ENCODE results near the gene SHROOM2. TPM values are rescaled to one million over a fixed set of nuclear protein-coding genes. Genes with fewer than 3 reads are reported as not detected.
"Not testable (repeated sequence)": the region's sequence is repeated elsewhere in the genome, so short reads cannot be mapped to it uniquely, and the experiment has no call there.

The SHROOM2 gene
- total RNA-seq, 1 donor from 2014 or later, result 6.9 TPM

- DNase-seq (ENCODE audit: low read depth, low spot score), result no peak
Observed at GRCh38 chrX:9781941-9782340, 4.3 kb upstream of the SHROOM2 start.

- DNase-seq (ENCODE audit: low read depth, low spot score), result no peak
Observed at GRCh38 chrX:9784332-9784731, 1.9 kb upstream of the SHROOM2 start.

DNA sequence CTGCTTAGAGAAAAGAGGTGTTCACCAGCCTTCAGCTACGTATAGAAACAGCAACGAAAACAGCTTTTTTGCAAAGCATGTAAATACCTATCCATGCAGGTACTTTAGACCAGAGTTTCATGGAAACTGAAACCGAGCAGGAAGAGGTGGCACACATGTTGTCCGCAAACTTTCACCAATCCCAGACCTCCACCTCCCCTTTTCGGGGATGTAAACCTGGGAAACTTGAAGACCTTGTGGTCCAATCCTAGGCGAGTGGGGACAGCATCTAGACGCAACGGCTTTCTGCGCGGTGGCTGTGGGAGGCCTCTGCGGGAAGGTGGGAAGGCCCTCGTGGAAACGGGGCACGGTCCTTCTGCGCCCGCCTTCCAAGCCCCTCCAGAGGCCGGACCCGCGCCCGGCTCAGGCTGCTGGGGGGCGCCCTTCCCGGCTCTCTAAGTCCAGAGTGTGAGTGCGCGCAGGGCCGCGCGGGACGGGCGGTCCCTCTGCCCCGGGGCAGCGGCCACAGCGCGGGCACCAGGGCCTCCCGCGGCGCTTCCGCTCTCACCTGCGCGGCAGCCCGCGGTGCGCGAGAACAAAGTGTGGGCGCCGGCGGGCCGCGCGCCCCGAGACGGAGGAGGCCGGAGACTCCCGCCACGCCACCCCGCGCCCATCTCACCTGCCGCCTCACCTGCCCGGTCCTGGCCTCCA lies 830 bp upstream of the SHROOM2 start:
- DNase-seq (ENCODE audit: low read depth, low spot score), result no peak

DNA sequence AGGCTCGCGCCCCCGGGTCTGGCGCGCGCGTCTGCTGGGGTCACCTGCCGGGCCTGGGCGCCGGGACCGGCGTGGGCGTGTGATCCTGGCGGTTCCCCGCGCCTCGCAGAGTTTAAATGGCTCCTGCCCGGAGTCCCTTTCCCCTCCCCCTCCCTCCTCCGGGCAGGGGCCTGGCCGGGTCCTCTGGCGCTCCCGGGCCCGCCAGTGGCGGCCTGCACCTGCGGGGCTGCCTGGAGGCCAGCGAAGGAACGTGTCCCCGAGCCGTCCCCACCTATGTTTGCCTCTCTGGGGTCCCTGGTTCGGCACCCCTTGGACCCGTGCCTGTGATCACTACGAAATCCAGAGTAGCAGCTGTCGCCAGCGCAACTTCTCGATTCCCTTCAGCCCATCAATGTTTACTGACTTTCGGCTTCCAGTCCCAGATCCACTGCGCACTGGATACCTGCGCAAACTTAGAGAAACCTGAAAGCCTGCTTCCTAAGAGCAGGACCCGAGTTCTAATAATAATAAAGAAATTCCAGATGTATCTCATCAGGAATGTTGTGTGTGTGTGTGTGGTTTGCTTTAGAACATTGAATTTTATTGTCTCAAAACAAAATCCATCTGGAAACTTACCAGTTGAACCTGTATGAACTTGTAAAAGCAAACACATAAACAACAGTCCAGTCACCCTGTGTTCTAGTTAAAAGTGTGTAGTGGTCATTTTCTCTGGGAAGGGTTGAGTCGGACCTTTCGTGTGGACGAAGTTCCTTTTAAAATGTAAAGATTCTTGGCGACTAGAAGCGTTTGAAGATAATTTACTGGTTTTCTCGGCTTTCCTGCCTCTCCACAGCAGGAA lies 788 bp downstream of the SHROOM2 start:
- DNase-seq (ENCODE audit: low read depth, low spot score), result no peak

DNA sequence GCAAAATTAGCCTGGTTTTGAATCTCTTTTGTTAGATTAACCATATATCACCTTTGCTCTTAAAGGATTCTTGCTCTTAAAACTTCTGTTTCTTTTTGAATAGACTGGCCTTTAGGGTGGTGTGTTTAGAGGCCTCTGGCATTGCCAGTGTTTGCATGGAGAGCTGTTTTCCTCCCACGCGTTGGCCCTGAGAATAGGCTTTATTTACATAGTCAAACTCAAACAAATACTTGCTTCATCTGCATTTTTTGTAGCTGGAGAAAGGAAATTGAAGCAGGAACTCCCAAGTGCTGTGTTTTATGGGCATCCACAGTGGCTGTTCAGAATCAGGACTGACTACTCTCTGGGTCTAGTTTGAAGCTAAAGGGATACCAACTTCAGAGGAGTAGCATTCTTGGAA lies 2.7 kb downstream of the SHROOM2 start:
- DNase-seq (ENCODE audit: low read depth, low spot score), result no peak

GRCh38 chrX:9789555-9789954 lies 3.3 kb downstream of the SHROOM2 start:
- DNase-seq (ENCODE audit: low read depth, low spot score), result no peak

DNA sequence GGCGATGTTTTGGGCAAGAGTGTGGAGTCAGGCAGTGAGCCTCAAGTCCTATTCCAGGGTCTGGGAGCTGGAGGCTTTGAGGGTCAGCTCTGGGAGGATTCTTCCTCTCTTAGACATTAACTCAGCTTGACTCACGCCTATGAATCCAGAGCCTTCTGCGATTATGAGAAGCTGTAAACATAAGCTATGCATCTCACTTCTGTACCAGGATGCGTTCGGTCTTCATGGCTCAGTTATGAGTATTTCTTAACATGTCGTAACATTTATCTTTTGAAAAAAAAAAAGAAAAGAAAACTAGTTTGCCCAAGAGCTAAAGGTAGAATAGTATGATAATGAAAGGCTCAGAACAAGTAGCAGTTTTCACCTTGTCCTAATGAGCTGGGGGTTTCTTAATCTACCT lies 4.6 kb downstream of the SHROOM2 start:
- no peak for DNase-seq (ENCODE audit: low read depth, low spot score)

GRCh38 chrX:9794495-9794894 lies 8.3 kb downstream of the SHROOM2 start:
- DNase-seq (ENCODE audit: low read depth, low spot score), result no peak

- no peak for DNase-seq (ENCODE audit: low read depth, low spot score)
Observed at GRCh38 chrX:9797384-9798360, 11.4 kb downstream of the SHROOM2 start.

GRCh38 chrX:9802737-9803136 lies 16.5 kb downstream of the SHROOM2 start:
- no peak for DNase-seq (ENCODE audit: low read depth, low spot score)

- no peak for DNase-seq (ENCODE audit: low read depth, low spot score)
Observed at GRCh38 chrX:9804444-9804843, 18.2 kb downstream of the SHROOM2 start.

GRCh38 chrX:9805956-9806355 lies 19.7 kb downstream of the SHROOM2 start:
- no peak for DNase-seq (ENCODE audit: low read depth, low spot score)

GRCh38 chrX:9807355-9808182 lies 21.3 kb downstream of the SHROOM2 start:
- DNase-seq (ENCODE audit: low read depth, low spot score), result no peak

DNA sequence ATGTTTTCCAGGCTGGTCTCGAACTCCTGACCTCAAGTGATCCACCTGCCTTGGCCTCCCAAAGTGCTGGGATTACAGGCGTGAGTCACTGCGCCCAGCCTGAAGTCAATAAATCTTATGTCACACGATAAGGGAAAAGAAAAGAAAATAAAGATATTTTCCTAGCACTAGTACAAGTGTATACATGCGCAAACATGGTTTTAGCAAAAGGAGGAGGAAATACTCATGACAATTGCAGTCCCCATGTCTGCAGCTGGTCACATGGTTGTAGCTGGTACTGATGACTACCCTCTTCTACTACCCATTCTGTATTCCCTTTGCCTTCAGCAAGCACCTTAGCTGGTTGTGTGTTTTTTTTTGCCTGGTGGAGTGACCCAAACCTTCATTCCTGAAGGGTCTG lies 23.6 kb downstream of the SHROOM2 start:
- not testable (repeated sequence) for DNase-seq (ENCODE audit: low read depth, low spot score)

GRCh38 chrX:9811086-9811485 lies 24.9 kb downstream of the SHROOM2 start:
- DNase-seq (ENCODE audit: low read depth, low spot score), result not testable (repeated sequence)

GRCh38 chrX:9816084-9816700 lies 30.0 kb downstream of the SHROOM2 start:
- DNase-seq (ENCODE audit: low read depth, low spot score), result no peak

GRCh38 chrX:9821572-9821971 lies 35.3 kb downstream of the SHROOM2 start:
- no peak for DNase-seq (ENCODE audit: low read depth, low spot score)

GRCh38 chrX:9824554-9824953 lies 38.3 kb downstream of the SHROOM2 start:
- no peak for DNase-seq (ENCODE audit: low read depth, low spot score)

GRCh38 chrX:9825129-9825790 lies 39.0 kb downstream of the SHROOM2 start:
- no peak for DNase-seq (ENCODE audit: low read depth, low spot score)

GRCh38 chrX:9825966-9826365 lies 39.7 kb downstream of the SHROOM2 start:
- no peak for DNase-seq (ENCODE audit: low read depth, low spot score)
